WI38 (cell line): ENCODE results near the gene UST.
"Not testable (repeated sequence)": the region's sequence is repeated elsewhere in the genome, so short reads cannot be mapped to it uniquely, and the experiment has no call there.

Source experiments
- H3K4me3 ChIP-seq: 2 replicates; pipeline ENCODE4 v1.5.1; 2011; ENCODE audit warnings: low read depth, mild to moderate bottlenecking, control low read depth, low read length
- TF ChIP-seq, protein P1 (sequence below): IDR thresholded peaks from 2 replicates; pipeline ENCODE4 v1.5.1; 2012; ENCODE audit warnings: low read depth, mild to moderate bottlenecking, control low read depth, low read length

The UST gene

GRCh38 chr6:148839044-148839443 is 92.2 kb downstream of the UST start:
- TF ChIP-seq, protein P1, sequence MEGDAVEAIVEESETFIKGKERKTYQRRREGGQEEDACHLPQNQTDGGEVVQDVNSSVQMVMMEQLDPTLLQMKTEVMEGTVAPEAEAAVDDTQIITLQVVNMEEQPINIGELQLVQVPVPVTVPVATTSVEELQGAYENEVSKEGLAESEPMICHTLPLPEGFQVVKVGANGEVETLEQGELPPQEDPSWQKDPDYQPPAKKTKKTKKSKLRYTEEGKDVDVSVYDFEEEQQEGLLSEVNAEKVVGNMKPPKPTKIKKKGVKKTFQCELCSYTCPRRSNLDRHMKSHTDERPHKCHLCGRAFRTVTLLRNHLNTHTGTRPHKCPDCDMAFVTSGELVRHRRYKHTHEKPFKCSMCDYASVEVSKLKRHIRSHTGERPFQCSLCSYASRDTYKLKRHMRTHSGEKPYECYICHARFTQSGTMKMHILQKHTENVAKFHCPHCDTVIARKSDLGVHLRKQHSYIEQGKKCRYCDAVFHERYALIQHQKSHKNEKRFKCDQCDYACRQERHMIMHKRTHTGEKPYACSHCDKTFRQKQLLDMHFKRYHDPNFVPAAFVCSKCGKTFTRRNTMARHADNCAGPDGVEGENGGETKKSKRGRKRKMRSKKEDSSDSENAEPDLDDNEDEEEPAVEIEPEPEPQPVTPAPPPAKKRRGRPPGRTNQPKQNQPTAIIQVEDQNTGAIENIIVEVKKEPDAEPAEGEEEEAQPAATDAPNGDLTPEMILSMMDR: no peak
- no peak overlapping the region for H3K4me3 ChIP-seq

DNA sequence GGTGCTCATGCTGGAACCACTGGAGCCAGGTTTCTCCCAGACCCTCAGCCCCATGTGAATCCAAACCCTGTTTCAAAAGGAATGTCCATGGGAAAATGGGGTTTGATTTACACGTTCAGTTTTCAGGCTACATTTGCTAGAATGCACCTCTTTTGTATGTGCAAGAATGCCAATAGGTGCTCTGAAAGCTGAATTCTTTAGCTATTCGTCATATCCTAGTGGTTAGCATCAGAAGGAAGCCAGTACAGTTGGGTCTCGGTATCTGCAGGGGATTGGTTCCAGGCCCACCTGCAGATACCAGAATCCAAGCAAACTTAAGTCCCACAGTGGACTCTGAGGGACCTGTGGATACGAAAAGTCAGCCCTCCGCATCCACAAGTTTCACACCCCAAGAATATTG is 93.4 kb downstream of the UST start:
- no peak overlapping the region for H3K4me3 ChIP-seq
- TF ChIP-seq, protein P1: no peak

- TF ChIP-seq, protein P1: no peak
Observed at GRCh38 chr6:148842296-148843019, 95.6 kb downstream of the UST start.

DNA sequence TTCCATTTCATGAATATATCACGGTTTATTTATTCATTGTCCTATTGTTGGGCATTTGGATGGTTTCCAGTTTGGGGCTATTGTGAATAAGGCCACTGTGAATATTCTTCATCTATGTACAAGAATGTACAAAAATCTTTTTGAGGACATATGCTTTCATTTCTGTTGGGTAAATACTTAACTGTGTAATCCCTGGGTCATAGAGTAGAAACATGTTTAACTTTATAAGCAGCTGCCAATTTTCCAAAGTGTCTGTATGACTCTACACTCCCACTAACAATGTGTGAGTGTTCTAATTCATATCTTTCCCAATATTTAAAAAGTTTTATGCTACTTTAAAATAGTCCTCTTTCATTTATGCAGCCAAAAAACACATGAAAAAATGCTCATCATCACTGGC is 98.6 kb downstream of the UST start:
- TF ChIP-seq, protein P1: no peak
- no peak overlapping the region for H3K4me3 ChIP-seq

More at GRCh38 chr6:148842296-148843019, 95.6 kb downstream of the UST start:
- no peak overlapping the region for H3K4me3 ChIP-seq

- H3K4me3 ChIP-seq: no peak overlapping the region
- TF ChIP-seq, protein P1: no peak
Observed at GRCh38 chr6:148846778-148847761, 100.2 kb downstream of the UST start.

- TF ChIP-seq, protein P1: no peak
- no peak overlapping the region for H3K4me3 ChIP-seq
Observed at GRCh38 chr6:148848915-148849314, 102.1 kb downstream of the UST start.

- H3K4me3 ChIP-seq: not testable (repeated sequence)
Observed at GRCh38 chr6:148849449-148849848, 102.6 kb downstream of the UST start.
